ENCODE results near the gene PARD3.

DNA sequence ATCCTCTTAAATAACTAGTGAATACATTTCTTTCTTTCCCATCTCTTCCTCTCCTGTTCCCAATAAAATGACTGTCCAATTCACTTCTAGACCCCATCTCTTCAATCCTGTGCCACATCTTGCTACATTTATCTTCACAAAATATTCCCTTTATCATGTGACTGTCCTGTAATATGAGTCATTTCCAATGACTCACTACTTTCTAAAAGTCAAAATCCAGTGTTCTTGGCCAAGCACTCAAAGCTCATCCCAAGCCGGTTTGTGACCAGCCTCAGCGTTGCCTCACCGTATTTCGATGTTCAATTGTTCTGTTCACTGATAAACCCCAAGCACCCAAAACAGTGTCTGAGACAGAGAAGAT is 104.7 kb downstream of the PARD3 start:
- no peak for TF ChIP-seq EZH2 (IDR thresholded peaks at IDR 0.05; ENCODE audit: borderline replicate concordance)
- TF ChIP-seq, protein P1, sequence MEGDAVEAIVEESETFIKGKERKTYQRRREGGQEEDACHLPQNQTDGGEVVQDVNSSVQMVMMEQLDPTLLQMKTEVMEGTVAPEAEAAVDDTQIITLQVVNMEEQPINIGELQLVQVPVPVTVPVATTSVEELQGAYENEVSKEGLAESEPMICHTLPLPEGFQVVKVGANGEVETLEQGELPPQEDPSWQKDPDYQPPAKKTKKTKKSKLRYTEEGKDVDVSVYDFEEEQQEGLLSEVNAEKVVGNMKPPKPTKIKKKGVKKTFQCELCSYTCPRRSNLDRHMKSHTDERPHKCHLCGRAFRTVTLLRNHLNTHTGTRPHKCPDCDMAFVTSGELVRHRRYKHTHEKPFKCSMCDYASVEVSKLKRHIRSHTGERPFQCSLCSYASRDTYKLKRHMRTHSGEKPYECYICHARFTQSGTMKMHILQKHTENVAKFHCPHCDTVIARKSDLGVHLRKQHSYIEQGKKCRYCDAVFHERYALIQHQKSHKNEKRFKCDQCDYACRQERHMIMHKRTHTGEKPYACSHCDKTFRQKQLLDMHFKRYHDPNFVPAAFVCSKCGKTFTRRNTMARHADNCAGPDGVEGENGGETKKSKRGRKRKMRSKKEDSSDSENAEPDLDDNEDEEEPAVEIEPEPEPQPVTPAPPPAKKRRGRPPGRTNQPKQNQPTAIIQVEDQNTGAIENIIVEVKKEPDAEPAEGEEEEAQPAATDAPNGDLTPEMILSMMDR (IDR thresholded peaks at IDR 0.05; ENCODE audit: poor library complexity), result no peak
